H9 (cell line): ENCODE measurements around the gene ZNF831. TPM values are rescaled to one million over a fixed set of nuclear protein-coding genes. Genes with fewer than 3 reads are reported as not detected.

ENCODE experiments used
- DNase-seq: peaks from one replicate; pipeline ENCODE4 v3.0.0-alpha.2; 2017
- H2AFZ ChIP-seq: one replicate; pipeline ENCODE4 v1.6.1; 2013; ENCODE audit warnings: mild to moderate bottlenecking, low read length, control low read depth, moderate library complexity
- H2AK5ac ChIP-seq: 2 replicates; pipeline ENCODE4 v1.6.1; 2013; ENCODE audit warnings: low read length, control low read depth, mixed read lengths; ENCODE audit not compliant: insufficient read length
- H2BK120ac ChIP-seq: one replicate; pipeline ENCODE4 v1.6.1; 2013; ENCODE audit warnings: low read depth, mild to moderate bottlenecking, low read length, control low read depth, inconsistent platforms; ENCODE audit not compliant: poor library complexity, severe bottlenecking
- H2BK12ac ChIP-seq: 2 replicates; pipeline ENCODE4 v1.6.1; 2013; ENCODE audit warnings: low read length, control low read depth, mixed read lengths, low read depth; ENCODE audit not compliant: insufficient read length
- H2BK15ac ChIP-seq: 2 replicates; pipeline ENCODE4 v1.6.1; 2013; ENCODE audit warnings: low read depth, low read length, control low read depth
- H2BK20ac ChIP-seq: one replicate; pipeline ENCODE4 v1.6.1; 2013; ENCODE audit warnings: low read depth, mild to moderate bottlenecking, low read length, control low read depth, inconsistent platforms; ENCODE audit not compliant: poor library complexity, severe bottlenecking
- H2BK5ac ChIP-seq: 2 replicates; pipeline ENCODE4 v1.6.1; 2013; ENCODE audit warnings: low read length, control low read depth, mixed read lengths; ENCODE audit not compliant: insufficient read length
- H3K14ac ChIP-seq: 2 replicates; pipeline ENCODE4 v1.6.1; 2013; ENCODE audit warnings: low read length, control low read depth; ENCODE audit not compliant: insufficient read depth
- H3K18ac ChIP-seq: 2 replicates; pipeline ENCODE4 v1.6.1; 2013; ENCODE audit warnings: low read depth, mild to moderate bottlenecking, mixed read lengths, low read length, control low read depth; ENCODE audit not compliant: insufficient read length
- H3K23ac ChIP-seq: 2 replicates; pipeline ENCODE4 v1.6.1; 2013; ENCODE audit warnings: low read length, control low read depth, mixed read lengths, low read depth; ENCODE audit not compliant: insufficient read length
- H3K23me2 ChIP-seq: 2 replicates; pipeline ENCODE4 v1.6.1; 2013; ENCODE audit warnings: low read depth, mild to moderate bottlenecking, mixed read lengths, low read length, control low read depth; ENCODE audit not compliant: insufficient read length, poor library complexity, severe bottlenecking
- H3K27ac ChIP-seq: 2 replicates; pipeline ENCODE4 v1.5.1; 2013; ENCODE audit warnings: low read length, control low read depth, mixed read lengths, low read depth; ENCODE audit not compliant: insufficient read length
- H3K27me3 ChIP-seq: 2 replicates; pipeline ENCODE4 v1.6.1; 2013; ENCODE audit warnings: low read length, control low read depth, inconsistent platforms; ENCODE audit not compliant: insufficient read depth
- H3K4ac ChIP-seq: 2 replicates; pipeline ENCODE4 v1.6.1; 2013; ENCODE audit warnings: low read depth, mild to moderate bottlenecking, control low read depth, inconsistent platforms, low read length, moderate library complexity
- H3K4me1 ChIP-seq: 2 replicates; pipeline ENCODE4 v1.6.1; 2013; ENCODE audit warnings: low read length, control low read depth, inconsistent platforms; ENCODE audit not compliant: insufficient read depth
- H3K4me2 ChIP-seq: 2 replicates; pipeline ENCODE4 v1.6.1; 2013; ENCODE audit warnings: low read length, control low read depth, mixed read lengths; ENCODE audit not compliant: insufficient read length, insufficient read depth
- H3K56ac ChIP-seq: 2 replicates; pipeline ENCODE4 v1.6.1; 2013; ENCODE audit warnings: low read depth, mild to moderate bottlenecking, mixed read lengths, low read length, control low read depth; ENCODE audit not compliant: insufficient read length
- H3K79me1 ChIP-seq: 2 replicates; pipeline ENCODE4 v1.6.1; 2013; ENCODE audit warnings: low read depth, mild to moderate bottlenecking, moderate library complexity, low read length, control low read depth, inconsistent platforms; ENCODE audit not compliant: insufficient read depth, poor library complexity, severe bottlenecking
- H3K79me2 ChIP-seq: 2 replicates; pipeline ENCODE4 v1.6.1; 2013; ENCODE audit warnings: low read length, control low read depth, inconsistent platforms; ENCODE audit not compliant: insufficient read depth
- H3K9ac ChIP-seq: 2 replicates; pipeline ENCODE4 v1.6.1; 2013; ENCODE audit warnings: low read length, control low read depth, mixed read lengths; ENCODE audit not compliant: insufficient read length; ENCODE audit errors: extremely low read depth
- H3K9me3 ChIP-seq: one replicate; pipeline ENCODE4 v1.6.1; 2013; ENCODE audit warnings: low read depth, low read length, inconsistent platforms; ENCODE audit not compliant: control insufficient read depth
- H3T11ph ChIP-seq: one replicate; pipeline ENCODE4 v1.6.1; 2013; ENCODE audit warnings: mild to moderate bottlenecking, low read length, control low read depth, inconsistent platforms
- H4K20me1 ChIP-seq: one replicate; pipeline ENCODE4 v1.6.1; 2013; ENCODE audit not compliant: control insufficient read depth, insufficient read length, insufficient read depth
- H4K5ac ChIP-seq: 2 replicates; pipeline ENCODE4 v1.6.1; 2013; ENCODE audit warnings: low read depth, mild to moderate bottlenecking, mixed read lengths, low read length, control low read depth; ENCODE audit not compliant: insufficient read length
- H4K8ac ChIP-seq: replicated peaks from 2 replicates; pipeline ENCODE4 v1.6.1; 2013; ENCODE audit warnings: low read length, control low read depth, mixed read lengths, low read depth; ENCODE audit not compliant: insufficient read length
- H4K91ac ChIP-seq: 2 replicates; pipeline ENCODE4 v1.6.1; 2013; ENCODE audit warnings: low read depth, mild to moderate bottlenecking, moderate library complexity, mixed read lengths, low read length, control low read depth; ENCODE audit not compliant: insufficient read length
- H3K27ac Mint-ChIP-seq, 3 experiments: 2 replicates in 2 of 3; 3 replicates in 1 of 3; pipeline ENCODE4 v1.8.0; 2020 to 2021; ENCODE audit warnings: mixed read lengths in 3 of 3, mild to moderate bottlenecking in 1 of 3, moderate library complexity in 1 of 3
- H3K27me3 Mint-ChIP-seq: 2 replicates; pipeline ENCODE4 v1.8.0; 2021; ENCODE audit warnings: low read depth, mild to moderate bottlenecking, moderate library complexity, mixed read lengths
- H3K36me3 Mint-ChIP-seq, 3 experiments: 2 replicates in 2 of 3; 3 replicates in 1 of 3; pipeline ENCODE4 v1.8.0; 2020 to 2021; ENCODE audit warnings: low read depth in 3 of 3, mixed read lengths in 3 of 3; ENCODE audit not compliant: insufficient read depth in 1 of 3
- H3K4me1 Mint-ChIP-seq, 2 experiments: 2 replicates each; pipeline ENCODE4 v1.8.0; 2020; ENCODE audit warnings: mixed read lengths in 2 of 2
- H3K4me3 Mint-ChIP-seq, 2 experiments: 2 replicates in 1 of 2; 3 replicates in 1 of 2; pipeline ENCODE4 v1.8.0; 2020 to 2021; ENCODE audit warnings: mild to moderate bottlenecking in 2 of 2, mixed read lengths in 2 of 2, moderate library complexity in 1 of 2
- H3K9me3 Mint-ChIP-seq, 2 experiments: 2 replicates in 1 of 2; 3 replicates in 1 of 2; pipeline ENCODE4 v1.8.0; 2020; ENCODE audit warnings: mild to moderate bottlenecking in 2 of 2, mixed read lengths in 2 of 2, moderate library complexity in 1 of 2
- CTCF ChIP-seq: fragments of 200-600 bp; sonication (generic); conservative IDR thresholded peaks from 3 replicates; pipeline ENCODE4 v1.8.0; 2021; ENCODE audit warnings: antibody characterized with exemption, mild to moderate bottlenecking
- WGBS: extraction: QIAGEN DNeasy Blood & Tissue Kit; methylation state at CpG from one replicate; pipeline ENCODE4 v1.1.7; 2013; ENCODE audit warnings: missing lambda C conversion rate, low lambda C conversion rate, mixed read lengths; ENCODE audit not compliant: insufficient read length; ENCODE audit errors: extremely low coverage; 5-methylcytosine and 5-hydroxymethylcytosine counted together
- total RNA-seq: library from RNA; stranded (reverse); gene quantifications from 2 replicates; pipeline ENCODE4 v1.2.1, GENCODE V29; 2021

ZNF831 gene
- total RNA-seq, 1 experiment from 2014 or later = not detected

GRCh38 chr20:59207235-59207634 lies 43.6 kb downstream of the ZNF831 start:
- Histone ChIP-seq H3K18ac (no peak overlapping the region), H3T11ph (no peak overlapping the region), H3K9me3 (no peaks in the 10 kb centered on the region), H3K4me2 (no peak overlapping the region), H4K20me1 (no peaks in the 10 kb centered on the region), H4K5ac (no peak overlapping the region), H3K9ac (no peak overlapping the region), H3K27ac (no peak overlapping the region), H2BK20ac (no peak overlapping the region), H2BK120ac (no peak overlapping the region), H3K79me1 (no peaks in the 10 kb centered on the region), H2AK5ac (no peak overlapping the region), H2BK15ac (no peak overlapping the region), H2BK5ac (no peak overlapping the region), H3K23ac (no peak overlapping the region), H4K8ac (no peak overlapping the region), H3K23me2 (no peaks in the 10 kb centered on the region), H3K27me3 (peaks cover 2% of the 10 kb centered on the region; the same call in 1 of the 2 replicates), H3K14ac (no peak overlapping the region), H3K4me1 (peaks cover 8% of the 10 kb centered on the region; the same call in 1 of the 2 replicates), H3K79me2 (no peaks in the 10 kb centered on the region), H4K91ac (no peak overlapping the region), H3K4ac (no peak overlapping the region), H2AFZ (no peak overlapping the region), H3K56ac (no peak overlapping the region), H2BK12ac (no peak overlapping the region)
- Mint-ChIP-seq H3K9me3 (no peaks in the 10 kb centered on the region), H3K4me1 (peaks cover 27 to 36% of the 10 kb centered on the region in 2 experiments), H3K27ac (no peak overlapping the region), H3K27me3 (peaks cover 14% of the 10 kb centered on the region), H3K4me3 (no peak overlapping the region), H3K36me3 (no peaks in the 10 kb centered on the region)
- no peak for TF ChIP-seq CTCF
- DNase-seq = no peak
- WGBS = no CpG with 5 or more reads among the region's 2 CpGs
